SK-N-SH (cell line): Measurements from ENCODE around the gene LGALS3BP. TPM values are rescaled to one million over a fixed set of nuclear protein-coding genes. Genes with fewer than 3 reads are reported as not detected.

Source experiments
- CTCF ChIA-PET: fragments of 300-600, 350-600 bp; formaldehyde crosslinking; extraction: SDS; loops from one replicate; lab custom pipeline; 2021; lab: Yijun Ruan, JAX
- POLR2A ChIA-PET: fragments of 350-600 bp; sonication (Branson Sonifier 250); formaldehyde crosslinking; extraction: SDS; loops from one replicate; lab custom pipeline; 2020; ENCODE audit warnings: antibody characterized with exemption, inconsistent platforms; lab: Yijun Ruan, JAX
- DNase-seq: peaks from one replicate; pipeline ENCODE4 v3.0.0; 2012
- H2AFZ ChIP-seq: fragments of 200-600 bp; sonication (generic); 2 replicates; pipeline ENCODE4 v1.8.1; 2016; ENCODE audit warnings: antibody characterized with exemption, mild to moderate bottlenecking, low read depth
- H3F3A ChIP-seq: fragments of 200-600 bp; sonication (generic); replicated peaks from 2 replicates; pipeline ENCODE3; 2016; ENCODE audit warnings: antibody characterized with exemption, mild to moderate bottlenecking; ENCODE audit not compliant: insufficient read depth
- H3K27ac ChIP-seq, 2 experiments: fragments of 200-500 bp in 1 of 2; fragments of 200-600 bp in 1 of 2; sonication (Bioruptor generic) in 1 of 2; sonication (generic), shearing (Covaris generic) in 1 of 2; 2 replicates each; pipeline versions ENCODE4 v1.5.1 to v1.6.1; 2014 to 2016; ENCODE audit warnings: low read depth in 2 of 2, inconsistent platforms in 1 of 2, low read length in 1 of 2, mild to moderate bottlenecking in 1 of 2, mixed read lengths in 1 of 2
- H3K27me3 ChIP-seq: fragments of 200-600 bp; sonication (generic), shearing (Covaris generic); 2 replicates; pipeline ENCODE4 v1.6.1; 2016; ENCODE audit warnings: mixed run types; ENCODE audit not compliant: insufficient read depth
- H3K36me3 ChIP-seq, 2 experiments: fragments of 200-500 bp in 1 of 2; fragments of 200-600 bp in 1 of 2; sonication (Bioruptor generic) in 1 of 2; sonication (generic) in 1 of 2; replicated peaks in 1 of 2; 2 replicates each; pipeline versions ENCODE3 to v1.5.1; 2014 to 2016; ENCODE audit warnings: low read length in 1 of 2, mild to moderate bottlenecking in 1 of 2; ENCODE audit not compliant: insufficient read depth in 2 of 2, control insufficient read depth in 1 of 2
- H3K4me1 ChIP-seq, 2 experiments: fragments of 200-500 bp in 1 of 2; fragments of 200-600 bp in 1 of 2; sonication (Bioruptor generic) in 1 of 2; sonication (generic), shearing (Covaris generic) in 1 of 2; 2 replicates each; pipeline versions ENCODE4 v1.5.1 to v1.6.1; 2014 to 2016; ENCODE audit warnings: low read depth in 1 of 2, low read length in 1 of 2, mixed run types in 1 of 2; ENCODE audit not compliant: insufficient read depth in 2 of 2, control insufficient read depth in 1 of 2
- H3K4me2 ChIP-seq: fragments of 200-600 bp; sonication (generic), shearing (Covaris generic); 2 replicates; pipeline ENCODE4 v1.6.1; 2017; ENCODE audit warnings: mixed run types
- H3K4me3 ChIP-seq, 2 experiments: fragments of 200-500 bp in 1 of 2; fragments of 200-600 bp in 1 of 2; sonication (Bioruptor generic) in 1 of 2; sonication (generic), shearing (Covaris generic) in 1 of 2; 2 replicates each; pipeline versions ENCODE4 v1.5.1 to v1.8.1; 2014 to 2016; ENCODE audit warnings: low read depth in 2 of 2, inconsistent platforms in 1 of 2, low read length in 1 of 2, mild to moderate bottlenecking in 1 of 2, mixed read lengths in 1 of 2, moderate library complexity in 1 of 2
- H3K79me2 ChIP-seq: fragments of 200-600 bp; sonication (generic); 2 replicates; pipeline ENCODE4 v1.8.1; 2017; ENCODE audit warnings: mild to moderate bottlenecking; ENCODE audit not compliant: insufficient read depth
- H3K9ac ChIP-seq: fragments of 200-600 bp; sonication (generic); 2 replicates; pipeline ENCODE4 v1.6.1; 2017; ENCODE audit warnings: mixed run types
- H3K9me2 ChIP-seq: fragments of 200-600 bp; sonication (generic); 2 replicates; pipeline ENCODE4 v1.6.1; 2017; ENCODE audit warnings: mixed run types
- H3K9me3 ChIP-seq: fragments of 200-600 bp; sonication (generic); 2 replicates; pipeline ENCODE4 v1.6.1; 2017; ENCODE audit warnings: mixed run types, mild to moderate bottlenecking, moderate library complexity
- H4K20me1 ChIP-seq: fragments of 200-600 bp; sonication (generic); 2 replicates; pipeline ENCODE4 v1.6.1; 2017; ENCODE audit warnings: mild to moderate bottlenecking, mixed run types; ENCODE audit not compliant: insufficient read depth
- CHD2 ChIP-seq: fragments of 150-350 bp; IDR thresholded peaks from 2 replicates; pipeline ENCODE4 v1.6.1; 2018; ENCODE audit warnings: low read length; ENCODE audit not compliant: partially characterized antibody
- CTCF ChIP-seq: fragments of 200-600 bp; sonication (generic); IDR thresholded peaks from 2 replicates; pipeline ENCODE4 v1.6.1; 2017; ENCODE audit warnings: antibody characterized with exemption, mild to moderate bottlenecking, moderate library complexity
- EZH2phosphoT487 ChIP-seq: fragments of 200-600 bp; sonication (generic); IDR thresholded peaks from 2 replicates; pipeline ENCODE4 v1.6.1; 2017; ENCODE audit warnings: low read depth, mixed run types, mild to moderate bottlenecking, antibody characterized with exemption, moderate library complexity, borderline replicate concordance
- FOXM1 ChIP-seq: IDR thresholded peaks from 2 replicates; pipeline ENCODE4 v1.4.0; 2012; ENCODE audit warnings: low read depth, mild to moderate bottlenecking
- GABPA ChIP-seq: IDR thresholded peaks from 2 replicates; pipeline ENCODE4 v1.4.0; 2012; ENCODE audit warnings: low read depth, mild to moderate bottlenecking
- GATA2 ChIP-seq: sonication (generic); formaldehyde crosslinking; IDR thresholded peaks from 2 replicates; pipeline ENCODE4 v1.5.0; 2020; ENCODE audit warnings: mild to moderate bottlenecking, missing genetic modification reagents
- IRF3 ChIP-seq: fragments of 150-350 bp; IDR thresholded peaks from 2 replicates; pipeline ENCODE4 v1.6.1; 2016; ENCODE audit warnings: mild to moderate bottlenecking, low read depth, low read length
- MAX ChIP-seq: IDR thresholded peaks from 2 replicates; pipeline ENCODE4 v1.4.0; 2012; ENCODE audit warnings: low read depth
- MEF2A ChIP-seq: IDR thresholded peaks from 2 replicates; pipeline ENCODE4 v1.4.0; 2012; ENCODE audit warnings: low read depth, borderline replicate concordance
- NFIC ChIP-seq: IDR thresholded peaks from 2 replicates; pipeline ENCODE4 v1.4.0; 2012; ENCODE audit warnings: borderline replicate concordance
- POLR2AphosphoS5 ChIP-seq: IDR thresholded peaks from 2 replicates; pipeline ENCODE4 v1.6.1; 2012; ENCODE audit warnings: low read depth, low read length
- RCOR1 ChIP-seq: fragments of 150-350 bp; IDR thresholded peaks from 2 replicates; pipeline ENCODE4 v1.6.1; 2017; ENCODE audit warnings: antibody characterized with exemption, low read length
- REST ChIP-seq: IDR thresholded peaks from 2 replicates; pipeline ENCODE4 v1.6.1; 2012; ENCODE audit warnings: mild to moderate bottlenecking, low read depth, low read length, moderate library complexity
- RFX5 ChIP-seq: IDR thresholded peaks from 2 replicates; pipeline ENCODE4 v1.6.1; 2012; ENCODE audit warnings: mild to moderate bottlenecking, improper control_type of control experiment, low read length
- TCF12 ChIP-seq: IDR thresholded peaks from 2 replicates; pipeline ENCODE4 v1.4.0; 2012
- TEAD4 ChIP-seq: IDR thresholded peaks from 2 replicates; pipeline ENCODE4 v1.4.0; 2012; ENCODE audit warnings: mild to moderate bottlenecking, borderline replicate concordance; ENCODE audit not compliant: insufficient read depth
- USF1 ChIP-seq: IDR thresholded peaks from 2 replicates; pipeline ENCODE4 v1.4.0; 2012; ENCODE audit warnings: low read depth, borderline replicate concordance
- WGBS: methylation state at CpG from one replicate; pipeline ENCODE4 v1.1.6; 2017; ENCODE audit warnings: low lambda C conversion rate; 5-methylcytosine and 5-hydroxymethylcytosine counted together
- polyA plus RNA-seq, 3 experiments: library from polyadenylated mRNA; depleted of rRNA; stranded (reverse); fragments of >200 nt; gene quantifications; 2 replicates each; pipeline ENCODE4 v1.2.3, GENCODE V29; 2012

LGALS3BP gene
- polyA plus RNA-seq, 1 of the 3 experiments (the other 2 are of a cell fraction): 579 TPM

- no peak for DNase-seq
- H3K27me3 ChIP-seq: no peaks in the 10 kb centered on the region
- H3F3A ChIP-seq: peaks cover 3% of the 10 kb centered on the region
- ChIA-PET CTCF (interaction anchor here (1.3 kb wide), 1 partner anchor 15 kb away, joined by 3 read pairs; no protein-coding TSS in a partner anchor), POLR2A (no interaction called here)
- H3K27ac ChIP-seq: no peak overlapping the region
- H3K4me1 ChIP-seq: peaks cover 18 to 39% of the 10 kb centered on the region in 2 experiments; a peak in 3 of 4 replicates
- 0 out of 2 replicates have a peak overlapping the region, but pooled peaks have one; percentile 97 for H3K4me2 ChIP-seq
- H3K4me3 ChIP-seq: no peak overlapping the region
- TF ChIP-seq TCF12: no peak
- no peak for TF ChIP-seq USF1
- TF ChIP-seq GABPA: no peak
- no peak for TF ChIP-seq IRF3
- no peak for TF ChIP-seq CTCF
- no peak for TF ChIP-seq RCOR1
- no peak for TF ChIP-seq CHD2
- TF ChIP-seq TEAD4: no peak
- TF ChIP-seq NFIC: no peak
- no peak for TF ChIP-seq MAX
- no peak for TF ChIP-seq RFX5
- TF ChIP-seq MEF2A: no peak
- TF ChIP-seq GATA2 (CRISPR knock-in tag): no peak
- TF ChIP-seq POLR2AphosphoS5: no peak
- no peak for TF ChIP-seq REST
- TF ChIP-seq EZH2phosphoT487: no peak
- TF ChIP-seq FOXM1: no peak
- no peak overlapping the region for H2AFZ ChIP-seq
- peaks cover 67% of the 10 kb centered on the region for H3K79me2 ChIP-seq
- no peaks in the 10 kb centered on the region for H3K9me2 ChIP-seq
- H3K9me3 ChIP-seq: no peaks in the 10 kb centered on the region
- WGBS: 96% methylated on average over 19 of the region's 19 CpGs
- H3K9ac ChIP-seq: no peak overlapping the region
- peaks cover 36% of the 10 kb centered on the region for H4K20me1 ChIP-seq
- peaks cover 0 to 32% of the 10 kb centered on the region in 2 experiments for H3K36me3 ChIP-seq
Measured at GRCh38 chr17:79006794-79007503, 27.2 kb upstream of the LGALS3BP start.
